Pancreas (tissue), 10 donors: ENCODE measurements around the gene MAP2K1. TPM values are rescaled to one million over a fixed set of nuclear protein-coding genes. Genes with fewer than 3 reads are reported as not detected.
"Not testable (repeated sequence)": the region's sequence is repeated elsewhere in the genome, so short reads cannot be mapped to it uniquely, and the experiment has no call there.

Source experiments
- ATAC-seq, 4 donors: fragments of 200-7000 bp; cut with Tn5 transposase; one replicate each; pipeline versions ENCODE4 v1.8.0 to v1.9.1; 2020; ENCODE audit warnings: mild to moderate bottlenecking in 4 of 4, moderate library complexity in 4 of 4
- DNase-seq, 6 donors: peaks; one replicate each; pipeline ENCODE4 v3.0.0-alpha.2; 2020
- FAIRE-seq: peaks from 2 replicates; lab custom pipeline; 2012; peaks lifted over from hg19 to GRCh38; lab: Jason Lieb, UNC
- H3K27ac ChIP-seq, 4 donors: fragments of 200-600 bp; sonication (generic); 1 replicate in 3 of 4; 2 replicates in 1 of 4; pipeline versions ENCODE4 v1.5.0 to v1.8.0; 2020
- H3K27me3 ChIP-seq, 4 donors: fragments of 200-600 bp; one replicate each; pipeline ENCODE4 v1.8.0; 2021
- H3K36me3 ChIP-seq, 3 donors: fragments of 200-600 bp; sonication (generic) in 1 of 3; one replicate each; pipeline versions ENCODE4 v1.5.0 to v1.8.0; 2020 to 2021
- H3K4me1 ChIP-seq, 3 donors: fragments of 200-600 bp; one replicate each; pipeline ENCODE4 v1.8.0; 2021
- H3K4me3 ChIP-seq, 4 donors: fragments of 200-600 bp; sonication (generic) in 2 of 4; one replicate each; pipeline versions ENCODE4 v1.5.0 to v1.8.0; 2020 to 2021
- H3K9me3 ChIP-seq, 4 donors: fragments of 200-600 bp; one replicate each; pipeline ENCODE4 v1.8.0; 2021
- CTCF ChIP-seq, 4 donors: fragments of 200-600 bp; sonication (generic) in 3 of 4; IDR thresholded peaks; one replicate each; pipeline versions ENCODE4 v1.5.0 to v1.8.0; 2021; ENCODE audit warnings: antibody characterized with exemption in 4 of 4
- WGBS, 2 donors: extraction: QIAGEN DNeasy Blood & Tissue Kit; methylation state at CpG; one replicate each; pipeline ENCODE4 v1.1.7; 2013; 5-methylcytosine and 5-hydroxymethylcytosine counted together
- intact Hi-C, 3 donors: fragments of 100-400 bp; cut with DNase I; formaldehyde crosslinking; loops; one replicate each; pipeline versions ENCODE4 v1.11.1 to v1.14.2; 2022
- polyA plus RNA-seq, 2 donors: library from polyadenylated mRNA; stranded (reverse); fragments of 200-250 nt; gene quantifications; one replicate each; pipeline ENCODE4 v1.2.3, GENCODE V29; 2013
- total RNA-seq, 6 donors: library from RNA; stranded (reverse); fragmentation: NEBNext Ultra II Directional in 4 of 6; extraction: Animal tissue kit (Norgen Biotek cat#: 25700) in 4 of 6; gene quantifications; one replicate each; pipeline versions ENCODE4 v1.2.1 to v1.2.4, GENCODE V29; 2021 to 2023
- donor health status: healthy with polysubstance abuse.
- donor health status: DM: no; HTN: no; CAD: no; lungs with moderate emphysema.
- donor health status: DM: no; HTN: no; CAD: no.
- donor health status: control.
- donor health status: control.
- donor health status: Bipolar disorder and iron deficiency.
- donor health status: DM: yes; HTN: yes; CAD: no.
- donor health status: DM: no; HTN: no; CAD: no.
- donor health status: DM: no; HTN: no; CAD: no.
- donor health status: DM: yes; HTN: yes; CAD: no.

The MAP2K1 gene
- total and polyA plus RNA-seq, 8 donors = 7.6 to 23.3 (median 16.4) TPM

DNA sequence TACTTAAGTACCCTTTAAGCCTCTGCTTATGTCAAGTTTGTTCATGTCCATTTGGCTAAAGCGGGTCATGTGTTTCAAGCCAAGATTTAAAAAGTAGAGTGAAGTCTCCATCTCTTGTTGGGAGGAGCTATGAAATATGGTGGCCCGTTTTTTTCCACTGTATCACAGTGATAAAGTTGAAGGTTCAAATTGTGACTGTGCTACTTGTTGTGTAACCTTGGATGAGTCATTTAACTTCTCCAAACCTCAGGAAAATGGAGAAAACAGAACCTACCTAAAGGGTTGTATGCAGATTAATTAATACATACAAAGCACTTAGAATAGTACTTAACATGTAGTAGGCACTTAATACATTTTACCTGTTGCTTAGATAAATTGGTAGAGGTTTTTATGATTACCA, 67.4 kb downstream of the MAP2K1 start:
- no peak for DNase-seq
- 81 to 90% methylated on average over 2 of the region's 2 CpGs for WGBS, 2 donors

DNA sequence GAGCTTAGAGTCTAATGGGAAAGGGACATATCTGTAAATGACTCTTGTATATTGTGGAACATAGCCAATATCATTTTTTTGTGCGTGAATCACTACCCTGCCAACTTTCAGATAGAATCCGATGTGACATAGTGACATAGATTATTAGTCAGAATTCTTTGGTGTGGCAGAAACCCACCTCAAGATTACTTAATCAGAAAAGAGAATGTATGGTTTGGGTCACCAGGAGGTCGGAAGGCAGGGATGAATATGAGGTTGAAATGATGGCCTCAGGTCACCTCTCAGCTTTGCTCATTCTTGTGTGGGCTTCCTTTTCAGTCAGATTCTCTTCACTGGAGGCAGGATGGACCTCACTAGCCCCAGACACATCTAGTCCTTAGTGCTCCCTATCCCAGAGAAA, 69.5 kb downstream of the MAP2K1 start:
- ATAC-seq = no peak
- TF ChIP-seq CTCF (IDR thresholded peaks at IDR 0.05) = no peak
- H3K36me3 ChIP-seq = no peaks in the 10 kb centered on the region
- no peak overlapping the region for H3K4me3 ChIP-seq
- no peak for FAIRE-seq
- no peak overlapping the region for H3K27ac ChIP-seq
- H3K9me3 ChIP-seq = no peaks in the 10 kb centered on the region
- intact Hi-C loops = no loop called here
- WGBS, 2 donors = 58 to 71% methylated on average over 3 of the region's 3 CpGs
- DNase-seq = no peak
- H3K4me1 ChIP-seq = no peaks in the 10 kb centered on the region
- no peaks in the 10 kb centered on the region for H3K27me3 ChIP-seq

More for the DNA sequence above, 67.4 kb downstream of the MAP2K1 start:
- ATAC-seq (no peak), FAIRE-seq (no peak)
- no peak for TF ChIP-seq CTCF (IDR thresholded peaks at IDR 0.05)
- Histone ChIP-seq H3K27ac (no peak overlapping the region), H3K9me3 (no peaks in the 10 kb centered on the region), H3K27me3 (no peaks in the 10 kb centered on the region), H3K36me3 (no peaks in the 10 kb centered on the region), H3K4me3 (no peak overlapping the region), H3K4me1 (no peaks in the 10 kb centered on the region)
- intact Hi-C loops = no loop called here

- FAIRE-seq = no peak
- Histone ChIP-seq H3K27me3 (no peaks in the 10 kb centered on the region), H3K36me3 (no peaks in the 10 kb centered on the region), H3K4me3 (no peak overlapping the region), H3K27ac (no peak overlapping the region), H3K4me1 (no peaks in the 10 kb centered on the region), H3K9me3 (no peaks in the 10 kb centered on the region)
- 90 to 92% methylated on average over 3 of the region's 3 CpGs for WGBS, 2 donors
- no peak for ATAC-seq
- no peak for DNase-seq
- intact Hi-C loops = no loop called here
- TF ChIP-seq CTCF (IDR thresholded peaks at IDR 0.05) = no peak
Measured at GRCh38 chr15:66459818-66460615, 73.3 kb downstream of the MAP2K1 start.

GRCh38 chr15:66461294-66461693, 74.6 kb downstream of the MAP2K1 start:
- H3K36me3 ChIP-seq, FAIRE-seq, H3K27me3 ChIP-seq, H3K4me1 ChIP-seq, DNase-seq, ATAC-seq, H3K4me3 ChIP-seq, H3K27ac ChIP-seq, intact Hi-C loops, H3K9me3 ChIP-seq: not testable (repeated sequence)
- WGBS, 2 donors = 95 to 96% methylated on average over 6 of the region's 6 CpGs

DNA sequence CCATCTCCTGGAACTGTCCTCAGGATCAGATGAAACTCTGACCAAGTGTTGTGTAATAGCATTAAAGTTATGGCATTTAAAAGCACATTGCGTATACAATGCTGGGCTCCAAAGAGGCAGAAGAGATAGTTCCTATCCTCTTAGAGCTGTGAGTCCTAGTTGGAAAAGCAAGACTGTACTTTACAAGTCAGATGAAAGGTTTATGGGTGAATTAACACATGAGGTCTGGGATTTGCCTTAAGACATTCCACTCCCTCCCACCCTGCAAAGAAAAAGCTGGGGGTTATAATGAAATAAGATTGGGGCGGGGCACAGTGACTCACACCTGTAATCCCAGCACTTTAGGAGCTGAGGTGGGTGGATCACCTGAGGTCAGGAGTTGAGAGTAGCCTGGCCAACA, 75.2 kb downstream of the MAP2K1 start:
- FAIRE-seq = no peak
- ATAC-seq = no peak
- Histone ChIP-seq H3K27me3 (no peaks in the 10 kb centered on the region), H3K4me1 (no peaks in the 10 kb centered on the region), H3K36me3 (no peaks in the 10 kb centered on the region), H3K9me3 (no peaks in the 10 kb centered on the region), H3K27ac (no peak overlapping the region), H3K4me3 (no peak overlapping the region)
- DNase-seq = no peak
- intact Hi-C loops = no loop called here
- 96 to 99% methylated on average over 2 of the region's 2 CpGs for WGBS, 2 donors
- no peak for TF ChIP-seq CTCF (IDR thresholded peaks at IDR 0.05)
